Stimulated activated CD4-positive, alpha-beta T cell treated with anti-CD3 and anti-CD28 coated beads, Interleukin-15, amount 100 ng/mL, for 24 hours (primary cell): ENCODE data around the gene IZUMO2.
A peak's percentile ranks its signal among the peaks of the same experiment; 100 is the strongest.
"Not testable (repeated sequence)": the region's sequence is repeated elsewhere in the genome, so short reads cannot be mapped to it uniquely, and the experiment has no call there.

ENCODE experiments used
- DNase-seq: peaks from one replicate; pipeline ENCODE4 v3.0.0-alpha.2; 2020

IZUMO2 gene

GRCh38 chr19:50181121-50181520 is 18.0 kb upstream of the IZUMO2 start:
- DNase-seq: no peak

DNA sequence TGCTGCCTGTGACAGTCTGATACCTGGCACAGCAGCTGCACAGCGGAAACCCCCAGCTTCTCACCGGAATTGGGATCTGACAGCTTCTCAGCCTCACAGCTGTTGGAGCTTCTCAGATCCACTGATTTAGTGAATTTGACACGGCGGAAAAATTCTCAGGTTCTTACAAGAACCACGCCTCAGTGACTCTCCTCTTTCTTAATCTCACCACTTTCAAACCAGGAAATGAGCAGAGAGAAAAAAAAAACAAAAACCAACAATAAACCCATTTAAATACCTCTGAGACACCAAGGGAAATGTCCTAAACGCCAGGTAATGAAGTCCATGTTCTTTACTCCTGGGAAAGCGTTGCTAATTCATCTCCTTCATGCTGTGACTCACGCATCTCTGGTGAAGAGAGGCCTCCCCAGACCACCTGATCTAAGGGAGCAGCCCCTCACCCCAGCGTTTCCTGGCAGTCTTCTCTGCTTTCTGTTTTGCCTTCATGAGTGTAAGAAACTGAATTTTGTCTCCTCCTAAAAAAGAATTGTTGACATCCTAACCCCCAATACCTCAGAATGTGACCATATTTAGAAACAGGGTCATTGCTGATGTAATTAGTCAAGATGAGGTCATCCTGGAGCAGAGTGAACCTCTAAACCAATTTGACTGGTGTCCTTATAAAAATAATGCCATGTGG is 15.9 kb upstream of the IZUMO2 start:
- DNase-seq: no peak

DNA sequence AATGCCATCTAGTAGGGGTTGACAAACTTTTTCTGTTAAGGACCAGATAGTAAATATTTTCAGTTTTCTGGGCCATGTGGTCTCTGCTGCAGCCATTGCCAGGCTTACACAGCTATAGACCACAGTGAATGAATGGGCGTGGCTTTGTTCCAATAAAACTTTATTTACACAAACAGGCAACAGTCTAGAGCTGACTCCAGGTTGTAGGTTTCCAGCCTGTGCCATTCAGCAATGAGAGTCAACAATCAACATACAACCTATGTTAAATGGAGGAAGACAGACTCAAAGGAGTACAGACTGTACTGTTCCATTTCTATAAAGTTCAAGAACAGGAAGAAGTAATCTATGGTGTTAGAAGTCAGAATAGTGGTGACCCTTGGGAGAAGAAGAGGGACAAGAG is 15.2 kb upstream of the IZUMO2 start:
- DNase-seq: no peak

DNA sequence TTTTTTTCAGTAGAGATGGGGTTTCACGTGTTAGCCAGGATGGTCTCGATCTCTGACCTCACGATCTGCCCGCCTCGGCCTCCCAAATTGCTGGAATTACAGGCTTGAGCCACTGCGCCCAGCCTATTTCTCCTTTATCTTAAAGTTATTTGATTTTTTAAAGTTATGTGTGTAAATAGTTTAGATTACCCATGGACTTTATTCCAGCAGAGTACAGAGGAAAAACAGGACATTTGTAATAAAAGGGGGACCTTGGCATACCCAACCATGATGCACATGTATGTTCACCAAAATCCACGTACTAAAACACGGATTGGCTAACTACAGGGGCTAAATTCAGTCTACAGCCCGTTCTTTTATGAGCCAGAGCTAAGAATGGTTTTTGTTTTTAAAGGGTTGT is 13.7 kb upstream of the IZUMO2 start:
- DNase-seq: no peak

DNA sequence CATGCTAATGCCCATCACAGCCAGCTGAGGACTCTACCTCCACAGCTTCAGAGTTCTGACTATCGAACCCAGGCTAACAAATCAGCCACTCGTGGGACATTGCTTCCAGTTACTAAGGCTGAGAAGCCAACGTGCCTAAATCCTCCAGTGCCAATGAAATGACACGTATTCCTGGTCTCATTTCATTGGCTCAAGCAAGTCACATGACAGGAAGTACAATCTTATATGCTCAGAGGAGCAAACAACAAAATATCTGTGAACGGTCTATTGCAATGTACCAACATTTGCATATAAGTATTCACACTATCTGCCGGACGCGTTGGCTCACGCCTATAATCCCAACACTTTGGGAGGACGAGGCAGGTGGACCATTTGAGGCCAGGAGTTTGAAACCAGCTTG is 12.8 kb upstream of the IZUMO2 start:
- no peak for DNase-seq

DNA sequence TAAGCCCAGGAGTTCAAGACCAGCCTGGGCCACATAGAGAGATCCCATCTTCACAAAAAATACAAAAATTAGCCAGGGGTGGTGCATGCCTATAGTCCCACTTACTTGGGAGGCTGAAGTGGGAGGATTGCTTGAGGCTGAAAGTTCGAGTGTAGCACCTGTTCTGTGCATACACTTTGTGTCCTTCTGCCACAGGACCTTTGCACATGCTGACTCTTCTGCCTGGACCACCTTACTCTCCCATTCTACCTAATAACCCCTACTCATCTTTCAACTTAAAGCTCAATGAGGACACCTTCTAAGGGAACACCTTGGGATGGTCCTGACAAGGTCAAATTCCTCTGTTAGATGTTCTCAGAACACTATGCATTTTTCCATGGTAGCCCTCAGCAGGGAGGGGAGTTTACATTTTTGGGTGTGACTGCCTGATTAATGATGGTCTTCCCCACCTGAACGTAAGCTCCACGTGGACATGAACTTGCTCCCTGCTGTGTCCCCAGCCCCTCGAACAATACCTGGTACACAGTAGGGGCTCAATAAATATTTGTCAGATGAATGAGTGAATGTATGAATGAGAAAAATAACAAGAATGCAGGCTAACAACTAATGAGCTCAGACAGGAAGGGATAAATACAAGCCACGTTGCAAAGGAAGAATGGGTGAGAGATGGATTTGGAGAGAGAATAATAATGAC is 11.2 kb upstream of the IZUMO2 start:
- no peak for DNase-seq

DNA sequence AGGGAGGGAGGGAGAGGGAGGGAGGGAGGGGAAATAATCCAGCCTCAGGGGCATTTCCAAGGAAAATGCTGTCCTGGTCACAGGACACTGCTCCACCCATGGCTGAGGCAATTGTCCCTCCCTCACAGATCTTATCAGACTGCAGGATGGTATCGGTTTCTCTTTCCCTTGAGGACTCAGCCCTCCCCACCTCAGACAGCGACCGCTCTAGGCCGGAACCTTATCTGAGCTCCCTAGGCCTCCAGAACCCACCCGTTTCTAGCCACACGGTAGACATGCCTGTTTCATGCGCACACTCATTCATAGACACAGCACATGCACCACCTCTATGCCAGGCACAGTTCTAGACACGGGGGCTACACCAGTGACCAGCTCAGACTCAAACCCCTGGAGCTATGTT is 10.0 kb upstream of the IZUMO2 start:
- DNase-seq: peak; percentile 3

- DNase-seq: no peak
Measured at GRCh38 chr19:50172726-50173125, 9.6 kb upstream of the IZUMO2 start.

DNA sequence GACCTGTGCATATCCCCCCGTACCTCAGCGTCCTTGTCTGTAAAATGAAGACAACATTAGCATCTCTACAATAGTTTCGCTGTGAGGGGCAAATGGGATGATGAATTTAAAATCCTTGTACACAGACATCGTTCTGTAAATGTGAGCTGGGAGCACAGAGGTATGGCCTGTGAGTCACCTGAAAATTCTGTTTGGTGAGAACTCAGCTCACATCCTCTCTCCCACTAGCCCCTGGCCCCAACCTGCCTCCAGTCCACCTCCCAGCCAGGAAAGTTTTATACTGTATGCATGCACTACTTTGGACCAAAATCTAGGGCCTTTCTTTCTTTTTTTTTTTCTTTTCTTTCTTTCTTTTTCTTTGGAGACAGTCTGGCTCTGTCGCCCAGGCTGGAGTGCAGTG is 8.7 kb upstream of the IZUMO2 start:
- no peak for DNase-seq

GRCh38 chr19:50167314-50167721 is 4.2 kb upstream of the IZUMO2 start:
- DNase-seq: no peak

DNA sequence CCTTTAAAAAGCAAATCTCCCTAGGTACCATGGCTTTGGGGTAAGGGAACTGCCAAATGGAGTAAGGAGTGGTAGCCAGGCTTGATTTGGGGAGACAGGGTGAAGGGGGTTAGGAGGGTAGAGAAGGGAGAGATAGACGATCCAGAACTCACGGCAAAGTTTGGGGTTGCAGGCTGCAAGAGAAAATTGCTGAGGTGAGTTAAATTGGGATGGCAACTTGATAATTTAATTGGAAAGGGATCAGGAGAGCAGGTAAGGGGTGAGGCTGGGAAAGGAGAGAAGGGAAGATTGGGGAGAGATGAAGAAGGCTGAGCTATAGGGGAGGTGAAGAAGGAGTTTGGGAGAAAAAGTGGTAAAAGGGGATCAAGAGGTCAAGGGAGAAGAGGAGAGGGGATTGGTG is 4.0 kb downstream of the IZUMO2 start:
- no peak for DNase-seq

GRCh38 chr19:50158577-50158976 is 4.5 kb downstream of the IZUMO2 start:
- no peak for DNase-seq

- DNase-seq: no peak
Measured at GRCh38 chr19:50155520-50156109, 7.5 kb downstream of the IZUMO2 start.

DNA sequence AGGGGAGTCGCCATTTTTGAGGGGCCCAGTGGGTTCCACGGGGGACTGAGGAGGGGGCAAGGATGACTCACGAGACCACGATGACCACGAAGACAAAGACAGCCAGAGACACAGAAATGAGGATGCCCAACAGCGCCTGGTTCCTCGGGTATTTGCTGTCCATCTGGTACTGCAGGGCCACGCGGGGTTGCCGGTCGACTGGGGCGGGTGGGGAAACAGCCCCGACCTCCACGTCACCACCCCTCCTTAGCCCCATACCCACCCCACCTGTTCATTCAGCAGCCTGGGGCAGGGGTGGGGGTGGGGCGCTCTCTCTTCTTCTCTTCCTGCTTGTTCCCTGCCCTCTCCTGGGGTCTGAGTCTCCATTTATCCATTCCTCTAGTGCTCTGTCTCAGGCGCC is 8.6 kb downstream of the IZUMO2 start:
- no peak for DNase-seq

- no peak for DNase-seq
Measured at GRCh38 chr19:50152578-50152977, 10.5 kb downstream of the IZUMO2 start.

DNA sequence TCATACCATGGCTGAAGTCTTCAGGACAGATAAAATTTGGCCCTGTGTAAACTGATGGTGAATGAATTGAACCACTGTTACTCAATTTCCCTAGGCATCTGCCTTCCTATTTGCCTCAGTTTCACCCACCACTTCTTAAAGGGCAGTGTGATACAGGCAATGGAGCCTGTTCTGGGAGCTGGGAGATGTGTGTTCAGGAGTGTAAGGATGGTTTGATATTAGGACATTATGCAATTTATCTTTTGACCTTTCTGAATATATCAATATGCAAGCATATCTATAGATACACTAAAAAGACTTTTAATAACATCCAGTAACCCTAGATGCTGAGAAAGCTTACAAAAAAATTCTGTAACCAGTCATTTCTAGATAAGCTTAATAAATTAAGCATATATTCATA is 14.6 kb downstream of the IZUMO2 start:
- DNase-seq: no peak

DNA sequence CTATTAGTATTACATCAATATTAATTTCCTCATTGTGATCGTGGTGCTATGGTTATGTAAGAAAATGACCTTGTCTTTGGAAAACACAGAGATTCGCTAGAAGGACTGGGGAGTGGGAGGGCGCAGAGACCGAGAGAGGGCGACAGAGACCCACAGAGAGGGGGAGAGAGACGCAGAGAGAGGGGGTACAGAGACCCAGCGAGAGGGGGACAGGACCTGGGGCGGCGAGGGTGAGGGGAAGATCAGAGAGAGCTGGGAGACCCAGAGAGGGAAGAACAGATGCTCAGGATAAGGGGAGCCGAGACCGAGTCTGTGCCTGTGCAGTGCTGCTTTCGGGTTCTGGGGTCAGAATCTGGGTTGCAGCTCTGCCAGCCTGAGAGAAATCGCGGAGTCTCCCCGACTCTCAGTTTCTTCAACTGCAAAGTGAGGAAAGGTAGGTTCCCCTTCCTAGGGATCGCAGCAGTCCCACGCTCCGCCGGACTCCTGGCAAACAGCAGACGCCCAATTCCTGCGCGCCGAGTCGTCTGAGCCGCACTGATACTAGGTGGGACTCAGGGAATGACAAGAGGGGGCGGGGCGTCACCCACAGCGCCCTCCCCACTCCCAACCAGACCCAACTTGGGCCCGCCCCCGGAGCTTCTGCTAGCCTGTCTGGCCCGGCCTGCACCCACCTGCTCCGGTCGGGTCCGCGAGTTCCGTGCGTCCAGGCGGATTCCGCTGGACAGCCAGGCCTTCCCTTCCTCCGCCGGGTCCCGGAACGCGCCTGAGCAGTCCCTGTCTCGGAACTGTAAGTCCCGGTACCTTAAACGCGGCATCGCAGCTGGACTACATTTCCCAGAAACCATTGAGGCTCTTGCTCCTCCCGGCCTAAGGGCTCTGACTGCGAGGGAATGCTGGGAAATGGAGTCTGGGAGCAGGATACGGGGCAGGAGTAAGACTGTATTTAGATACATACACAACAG is 15.3 kb downstream of the IZUMO2 start:
- peak; percentile 81 for DNase-seq

GRCh38 chr19:50141921-50142320 is 21.2 kb downstream of the IZUMO2 start:
- not testable (repeated sequence) for DNase-seq

DNA sequence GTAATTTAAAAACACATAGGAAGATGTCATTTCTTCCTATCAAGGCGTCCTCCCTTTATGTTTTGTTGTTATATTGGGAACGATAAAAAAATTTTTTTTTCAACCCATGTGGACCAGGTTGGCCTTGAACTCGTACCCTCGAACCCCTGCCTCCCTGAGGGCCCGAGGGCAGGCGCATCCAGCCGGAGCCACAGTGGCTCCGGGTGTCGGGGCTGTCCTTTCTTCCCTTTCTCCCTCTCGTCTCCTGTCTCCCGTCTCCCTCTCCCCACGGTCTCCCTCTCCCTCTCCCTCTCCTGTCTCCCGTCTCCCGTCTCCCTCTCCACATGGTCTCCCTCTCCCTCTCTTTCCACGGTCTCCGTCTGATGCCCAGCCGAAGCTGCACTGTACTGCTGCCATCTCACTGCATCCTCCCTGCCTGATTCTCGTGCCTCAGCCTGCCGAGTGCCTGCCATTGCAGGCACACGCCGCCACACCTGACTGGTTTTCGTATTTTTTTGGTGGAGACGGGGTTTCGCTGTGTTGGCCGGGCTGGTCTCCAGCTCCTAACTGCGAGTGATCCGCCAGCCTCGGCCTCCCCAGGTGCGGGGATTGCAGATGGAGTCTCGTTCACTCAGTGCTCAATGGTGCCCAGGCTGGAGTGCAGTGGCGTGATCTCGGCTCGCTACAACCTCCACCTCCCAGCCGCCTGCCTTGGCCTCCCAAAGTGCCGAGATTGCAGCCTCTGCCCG is 22.8 kb downstream of the IZUMO2 start:
- not testable (repeated sequence) for DNase-seq

- DNase-seq: not testable (repeated sequence)
Measured at GRCh38 chr19:50136603-50137365, 26.3 kb downstream of the IZUMO2 start.

- not testable (repeated sequence) for DNase-seq
Measured at GRCh38 chr19:50135856-50136602, 27.1 kb downstream of the IZUMO2 start.
